ENCODE results near the gene ZNF296.

Gene ZNF296

GRCh38 chr19:45045671-45046353, 30.5 kb downstream of the ZNF296 start:
- no peak for TF ChIP-seq CTCF (IDR thresholded peaks at IDR 0.05)
- H3K27ac ChIP-seq: no peak overlapping the region
- H3K4me3 ChIP-seq: no peak overlapping the region
- no peak for DNase-seq (ENCODE audit: low spot score)

GRCh38 chr19:45041125-45041524, 35.2 kb downstream of the ZNF296 start:
- DNase-seq (ENCODE audit: low spot score): no peak
- H3K4me3 ChIP-seq: no peak overlapping the region
- no peak overlapping the region for H3K27ac ChIP-seq
- TF ChIP-seq CTCF (IDR thresholded peaks at IDR 0.05): no peak

GRCh38 chr19:45040059-45040771, 36.1 kb downstream of the ZNF296 start:
- no peak for DNase-seq (ENCODE audit: low spot score)
- Histone ChIP-seq H3K4me3 (peak overlapping the region; percentile 97), H3K27ac (peak overlapping the region in 1 of 2 donors; percentile 98)
- no peak for TF ChIP-seq CTCF (IDR thresholded peaks at IDR 0.05)

- no peak for TF ChIP-seq CTCF (IDR thresholded peaks at IDR 0.05)
- DNase-seq (ENCODE audit: low spot score): peak; percentile 88
- peak within 1 kb of the TSS; percentile 97 for H3K4me3 ChIP-seq
Observed at GRCh38 chr19:45038931-45039893, 37.1 kb downstream of the ZNF296 start, which contains the start of gene CLASRP. CLASRP (plus strand) TSS chr19:45039045; CDS start chr19:45040213, 1,168 bp downstream.

GRCh38 chr19:45037393-45038169, 38.7 kb downstream of the ZNF296 start:
- TF ChIP-seq CTCF (IDR thresholded peaks at IDR 0.05): no peak
- Histone ChIP-seq H3K27ac (no peak overlapping the region), H3K4me3 (no peak overlapping the region)
- DNase-seq (ENCODE audit: low spot score): no peak

More at GRCh38 chr19:45038931-45039893, 37.1 kb downstream of the ZNF296 start, which contains the start of gene CLASRP:
- H3K27ac ChIP-seq: peak within 1 kb of the TSS; percentile 79 to 98

- H3K4me3 ChIP-seq: no peak overlapping the region
Observed at GRCh38 chr19:45035755-45036154, 40.5 kb downstream of the ZNF296 start.

More at GRCh38 chr19:45035755-45036154, 40.5 kb downstream of the ZNF296 start:
- TF ChIP-seq CTCF (IDR thresholded peaks at IDR 0.05): no peak
- no peak overlapping the region for H3K27ac ChIP-seq
- no peak for DNase-seq (ENCODE audit: low spot score)

Data from coronary artery (tissue), 2 donors.